Ramos (cell line): ENCODE data around the gene NUDC.

Experiments
- in situ Hi-C: fragments of 300-500 bp; cut with MboI; formaldehyde crosslinking; loops from one replicate; pipeline ENCODE4 v1.14.3; 2022; ENCODE audit warnings: low sequenced_read_pairs; ENCODE audit not compliant: unreplicated experiment

NUDC gene

DNA sequence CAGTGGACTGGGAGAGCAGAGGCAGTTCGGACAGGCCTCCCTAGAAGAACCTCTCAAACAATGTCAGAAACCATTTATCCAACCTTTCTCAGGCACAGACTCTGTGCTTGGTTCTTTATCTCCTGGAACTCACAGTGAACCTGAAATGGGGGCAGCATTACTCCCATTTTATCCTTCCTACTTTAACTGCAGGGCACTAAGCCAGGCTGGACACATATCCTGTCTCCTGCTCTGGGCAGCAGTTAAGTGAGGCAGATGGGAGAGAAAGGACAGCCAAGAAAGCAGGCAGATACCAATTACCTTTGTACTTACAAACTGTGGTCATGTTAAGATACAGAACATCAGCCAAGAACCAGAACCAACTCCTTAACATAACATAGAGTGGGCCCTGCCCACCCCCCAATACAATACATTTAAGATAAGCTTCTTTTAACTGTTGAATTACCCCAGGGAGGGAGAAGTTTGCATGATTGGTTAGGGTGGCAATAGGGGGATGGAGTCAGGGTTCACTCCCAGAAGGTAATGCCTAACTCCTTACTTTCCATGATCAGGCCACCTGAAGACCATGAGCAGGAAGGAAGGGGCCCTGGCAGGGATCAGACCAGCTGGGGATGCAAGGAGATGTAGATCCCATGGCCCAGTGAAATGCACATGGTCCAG is 27.9 kb downstream of the NUDC start:
- in situ Hi-C loops: no loop called here

DNA sequence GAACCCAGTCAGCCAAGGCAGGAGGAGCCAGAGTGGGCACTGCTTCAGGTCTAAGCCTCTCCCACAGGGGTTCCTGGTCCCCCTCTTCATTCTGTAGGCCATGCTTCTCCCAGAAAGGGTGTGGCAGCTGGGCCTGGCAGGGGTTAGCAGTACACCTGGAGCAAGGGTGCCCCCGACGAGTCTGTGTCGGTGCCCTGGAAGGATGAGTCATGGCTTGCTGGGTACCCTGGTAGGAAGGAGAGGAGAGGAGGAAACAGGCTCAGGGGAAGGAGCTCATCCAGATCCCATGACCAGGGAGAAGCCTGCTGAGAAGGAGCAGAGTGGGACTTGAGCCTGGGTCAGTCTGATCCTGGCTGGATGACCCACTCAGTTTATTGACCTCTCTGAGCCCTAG is 28.4 kb downstream of the NUDC start:
- in situ Hi-C loops: no loop called here

DNA sequence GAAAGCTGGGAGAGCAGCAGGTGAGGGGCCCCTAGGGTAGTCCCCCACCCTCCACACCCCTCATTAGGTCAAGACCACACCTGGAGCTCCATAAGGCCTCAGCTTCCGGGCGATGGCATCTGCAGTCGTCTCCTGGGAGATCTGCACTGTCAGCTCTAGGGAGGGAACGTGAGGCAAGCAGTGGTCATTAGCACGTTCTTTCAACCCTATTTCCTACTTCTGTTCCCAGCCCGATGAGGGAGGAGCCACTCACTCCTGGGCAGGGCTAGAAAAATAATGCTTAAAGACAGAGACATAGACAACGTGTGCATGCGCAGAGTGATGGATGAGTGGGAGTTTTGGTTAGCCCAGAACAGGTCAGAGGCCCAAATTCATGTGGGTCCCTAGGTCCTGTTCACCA is 29.1 kb downstream of the NUDC start:
- in situ Hi-C loops: no loop called here

DNA sequence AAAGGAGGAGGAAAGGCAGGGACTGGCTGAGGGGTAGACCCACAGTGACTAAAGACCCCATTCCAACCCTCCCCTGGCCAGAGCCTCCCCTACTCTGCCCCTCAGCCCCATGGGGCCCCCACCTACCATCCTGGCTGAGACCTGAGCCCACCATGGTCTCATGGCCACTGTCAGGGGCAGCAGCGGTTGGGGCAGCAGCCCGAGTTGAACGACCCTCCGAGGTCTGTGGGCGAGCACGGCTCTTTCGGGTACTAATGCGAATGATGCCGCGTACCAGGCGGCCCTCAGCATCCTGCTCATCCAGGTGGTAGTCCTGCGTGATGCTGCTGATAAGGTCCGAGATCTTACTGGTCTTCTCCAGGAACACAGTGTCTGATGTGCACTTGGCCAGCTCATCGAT is 29.7 kb downstream of the NUDC start:
- in situ Hi-C loops: no loop called here

DNA sequence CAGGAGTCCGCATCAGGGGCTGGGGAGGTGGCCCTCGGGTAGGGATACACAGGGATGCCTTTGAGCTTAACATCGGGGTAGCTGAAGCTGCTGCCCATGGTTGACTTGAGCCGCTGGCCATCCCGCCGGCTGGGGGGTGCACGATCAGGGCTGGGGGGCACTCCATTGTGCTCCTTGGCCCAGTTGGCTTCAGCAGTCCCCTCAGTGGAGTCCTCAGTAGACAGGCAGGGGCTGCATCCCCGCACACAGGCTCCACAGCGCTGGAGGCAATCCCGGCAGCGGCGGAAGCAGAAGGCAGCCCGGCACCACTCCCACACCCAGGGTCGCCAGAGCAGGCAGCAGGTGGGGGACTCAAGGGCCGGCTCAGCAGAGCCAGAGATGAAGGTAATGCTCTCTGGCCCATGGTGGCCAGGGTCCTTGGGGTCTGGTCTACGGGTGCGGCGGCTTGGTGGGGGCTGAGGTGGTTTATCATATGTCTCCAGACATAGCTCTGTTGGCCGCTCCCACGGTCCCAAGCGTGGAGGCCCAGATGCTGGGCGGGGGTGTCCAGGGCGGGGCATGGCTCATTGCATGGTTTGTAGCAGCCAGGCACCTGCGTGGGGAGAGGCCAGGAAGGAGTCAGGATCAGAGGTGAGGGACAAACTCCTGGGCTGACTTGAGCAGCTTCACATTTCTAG is 30.4 kb downstream of the NUDC start:
- in situ Hi-C loops: no loop called here

DNA sequence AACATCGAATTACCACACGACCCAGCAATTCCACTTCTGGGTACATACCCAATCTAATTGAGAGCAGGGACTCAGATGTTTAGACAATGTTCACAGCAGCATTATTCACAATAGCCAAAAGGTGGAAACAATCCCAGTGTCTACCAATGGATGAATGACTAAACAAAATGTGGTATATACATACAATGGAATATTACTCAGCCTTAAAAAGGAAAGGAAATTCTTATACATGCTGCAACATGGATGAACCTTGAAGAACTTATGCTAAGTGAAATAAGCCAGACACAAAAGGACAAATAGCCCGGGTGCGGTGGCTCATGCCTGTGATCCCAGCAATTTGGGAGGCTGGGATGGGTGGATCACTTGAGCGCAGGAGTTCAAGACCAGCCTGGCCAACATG is 31.8 kb downstream of the NUDC start:
- in situ Hi-C loops: no loop called here

DNA sequence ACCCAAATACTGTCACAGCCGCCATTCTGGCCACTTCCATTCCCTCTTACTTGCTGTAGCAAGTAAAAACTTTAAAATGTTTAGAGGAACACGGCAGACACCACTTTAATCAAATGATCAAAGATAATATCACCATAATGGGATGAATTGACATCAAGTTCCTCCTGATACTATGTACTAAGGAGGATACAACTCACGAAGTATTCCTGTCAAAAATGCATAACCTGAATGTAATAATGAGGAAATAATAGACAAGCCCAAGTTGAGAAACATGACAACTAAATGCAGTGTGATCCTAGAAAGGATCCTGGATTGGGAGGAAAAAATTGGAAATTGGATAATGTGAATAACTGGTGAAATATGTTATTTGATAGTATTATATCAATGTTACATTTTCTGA is 34.8 kb downstream of the NUDC start:
- in situ Hi-C loops: no loop called here

DNA sequence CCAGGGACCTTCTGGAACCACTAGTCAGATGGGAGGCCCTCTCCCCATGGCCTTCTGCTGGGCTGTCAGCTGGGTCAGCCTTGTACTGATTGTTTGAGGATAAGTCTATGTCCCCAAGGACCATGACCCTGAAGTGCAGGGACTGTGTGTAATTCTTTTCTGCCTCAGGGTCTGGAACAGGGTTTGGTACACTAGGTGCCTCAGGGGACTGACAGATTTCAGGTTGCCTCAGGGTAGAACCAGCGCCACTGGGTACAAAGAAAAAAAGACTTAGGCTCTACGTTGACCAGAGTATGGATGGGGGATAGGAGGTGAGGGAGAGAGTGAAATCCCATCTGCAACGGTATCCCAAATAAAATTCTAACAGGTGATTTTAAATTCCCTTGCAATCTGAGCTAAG is 35.8 kb downstream of the NUDC start:
- in situ Hi-C loops: no loop called here

DNA sequence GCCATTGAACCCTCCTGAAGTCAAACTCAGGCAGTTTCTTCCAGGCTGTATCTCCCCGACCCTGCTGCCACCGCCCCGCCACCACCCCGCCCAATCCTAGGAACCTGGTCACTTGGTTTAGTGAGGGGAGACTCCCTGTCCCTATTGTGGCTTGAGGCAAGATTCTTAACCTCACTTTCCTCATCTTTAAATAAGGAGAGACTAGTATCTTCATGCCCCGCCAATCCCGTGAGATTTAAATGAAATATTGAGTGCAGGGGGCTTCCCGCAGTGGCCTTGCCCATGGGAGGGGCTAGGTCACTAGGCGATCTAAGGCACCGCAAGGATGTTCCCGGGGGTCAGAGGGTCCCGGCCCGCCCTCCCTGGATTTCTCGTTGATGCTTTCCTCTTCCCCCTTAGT is 37.7 kb downstream of the NUDC start:
- in situ Hi-C loops: no loop called here

DNA sequence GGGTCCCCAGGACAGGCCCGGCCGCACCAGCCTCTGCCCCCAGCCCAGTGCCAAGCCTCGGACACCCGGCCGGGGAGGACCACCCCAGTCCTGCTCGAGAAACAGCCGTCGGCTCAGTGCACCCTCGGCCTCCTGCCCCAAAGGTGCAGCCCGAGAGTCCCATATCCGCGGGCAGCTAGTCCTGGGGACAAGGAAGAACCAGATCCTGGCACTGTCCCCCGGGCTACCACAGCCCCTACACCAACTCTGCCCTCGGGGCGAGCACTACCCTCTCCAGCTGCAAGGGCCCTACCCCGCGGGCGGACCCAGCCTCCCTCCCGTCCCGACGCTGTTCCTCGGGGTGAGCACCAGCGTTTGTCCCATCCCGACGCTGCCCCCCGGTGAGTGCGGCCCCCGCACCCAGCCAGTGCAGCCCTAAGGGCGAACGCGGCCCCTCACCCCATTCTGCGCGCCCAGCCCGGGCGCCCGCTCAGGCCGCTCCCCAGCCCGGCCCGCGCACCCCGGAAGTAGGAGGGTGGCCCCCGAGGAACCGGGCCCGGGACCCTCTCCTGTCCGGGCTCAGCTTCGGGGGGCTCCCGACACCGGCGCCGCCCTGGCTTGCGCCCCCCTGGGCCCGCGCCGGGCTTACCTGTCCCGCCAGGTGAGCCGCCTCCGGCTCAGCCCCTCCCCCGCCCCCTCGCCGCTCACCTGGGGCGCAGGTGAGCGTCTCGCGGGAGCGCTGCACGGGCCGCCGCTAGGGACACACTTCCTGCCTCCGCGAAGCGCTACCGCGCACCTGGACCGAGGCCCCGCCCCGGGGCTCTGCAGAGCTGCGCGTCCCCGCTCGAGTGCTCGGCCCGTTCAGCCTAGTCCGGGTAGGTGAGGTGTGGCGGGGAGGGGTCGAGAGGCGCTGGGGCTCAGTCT is 38.4 kb downstream of the NUDC start, which contains the start of gene KDF1:
Gene KDF1, minus strand, starts transcription at position 747 of the 903 bp plus-strand sequence. CDS start 8,088 bp downstream, outside the sequence.
- in situ Hi-C loops: no loop called here

DNA sequence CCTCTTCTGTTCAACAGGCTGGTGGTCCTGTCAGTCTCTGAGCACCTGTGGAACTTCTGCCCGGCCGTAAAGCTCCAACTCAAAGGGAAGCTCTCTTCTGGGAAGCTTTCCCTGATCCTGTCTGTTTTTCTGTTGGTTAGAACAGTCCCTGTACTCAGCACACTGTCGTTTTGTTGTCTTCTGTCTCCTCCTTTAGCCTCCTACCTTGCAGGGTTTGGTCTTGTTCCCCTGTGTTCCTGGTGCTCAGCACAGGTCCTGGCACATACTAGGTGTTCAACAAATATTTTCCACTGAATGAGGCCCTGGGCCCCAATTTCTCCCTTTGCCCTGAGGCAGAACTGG is 39.1 kb downstream of the NUDC start:
- in situ Hi-C loops: no loop called here

DNA sequence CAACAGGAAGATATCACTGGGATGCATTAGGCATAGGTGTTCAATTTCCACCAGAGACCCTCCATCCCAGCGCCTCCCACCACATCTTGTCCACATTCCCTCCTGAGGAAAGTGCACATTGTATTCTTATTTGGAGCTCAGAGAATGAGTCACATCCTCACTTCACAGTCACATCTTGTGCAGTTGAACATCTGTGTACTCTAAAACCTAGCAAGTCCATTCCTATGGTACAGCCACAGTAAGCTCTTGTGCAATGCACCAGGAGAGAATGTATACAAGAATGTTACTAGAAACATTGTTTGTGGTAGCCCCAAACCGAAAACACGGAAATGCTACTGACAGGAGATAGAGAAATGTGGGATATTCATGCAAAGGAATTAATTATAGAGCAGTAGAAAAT is 40.3 kb downstream of the NUDC start:
- in situ Hi-C loops: no loop called here

DNA sequence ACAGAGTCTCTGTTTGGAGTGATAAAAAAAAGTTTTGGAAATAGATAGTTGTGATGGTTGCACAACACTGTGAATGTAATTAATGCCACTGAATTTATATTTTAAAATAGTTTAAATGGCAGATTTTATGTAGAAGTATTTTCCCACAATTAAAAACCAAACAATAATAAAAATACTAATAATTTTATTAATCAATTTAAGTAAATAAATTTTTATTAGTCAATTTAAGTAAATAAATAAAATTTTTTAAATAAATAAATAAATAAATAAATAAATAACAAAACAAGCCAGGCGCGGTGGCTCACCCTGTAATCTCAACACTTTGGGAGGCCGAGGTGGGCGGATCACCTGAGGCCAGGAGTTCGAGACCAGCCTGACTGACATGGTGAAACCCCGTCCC is 43.7 kb downstream of the NUDC start:
- in situ Hi-C loops: no loop called here

DNA sequence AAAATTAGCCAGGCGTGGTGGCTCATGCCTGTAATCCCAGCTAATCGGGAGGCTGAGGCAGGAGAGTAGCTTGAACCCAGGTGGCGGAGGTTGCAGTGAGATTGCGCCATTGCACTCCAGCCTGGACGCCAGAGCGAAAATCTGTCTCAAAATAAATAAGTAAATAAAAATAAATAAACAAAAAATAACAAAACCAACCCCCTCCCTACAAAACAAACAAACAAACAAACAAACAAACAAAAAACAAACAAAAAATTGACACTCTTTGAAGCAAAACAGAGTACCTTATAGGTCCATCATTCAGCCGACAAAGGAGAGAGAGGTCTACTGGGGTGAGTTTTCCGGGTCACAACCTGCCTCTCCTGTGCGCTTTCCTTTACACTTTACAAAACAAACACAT is 44.1 kb downstream of the NUDC start:
- in situ Hi-C loops: no loop called here

DNA sequence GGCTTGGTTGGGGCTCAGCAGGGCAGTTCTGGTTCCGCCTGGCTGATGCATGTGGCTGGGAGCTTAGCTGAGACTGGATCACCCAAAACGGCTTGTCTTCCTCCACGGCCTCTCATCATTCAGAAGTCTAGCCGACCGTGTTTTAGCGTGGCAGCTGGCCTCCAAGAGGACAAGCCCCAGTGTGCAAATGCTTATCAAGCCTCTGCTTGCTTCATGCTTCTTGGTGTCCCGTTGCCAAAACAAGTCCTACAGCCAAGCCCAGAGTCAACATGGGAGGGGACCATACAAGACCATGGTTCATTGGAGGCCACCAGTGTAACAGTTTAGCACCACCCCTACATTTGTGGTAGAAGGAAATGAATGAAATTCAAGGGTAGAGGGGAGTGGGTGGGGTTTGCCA is 49.3 kb downstream of the NUDC start:
- in situ Hi-C loops: no loop called here

DNA sequence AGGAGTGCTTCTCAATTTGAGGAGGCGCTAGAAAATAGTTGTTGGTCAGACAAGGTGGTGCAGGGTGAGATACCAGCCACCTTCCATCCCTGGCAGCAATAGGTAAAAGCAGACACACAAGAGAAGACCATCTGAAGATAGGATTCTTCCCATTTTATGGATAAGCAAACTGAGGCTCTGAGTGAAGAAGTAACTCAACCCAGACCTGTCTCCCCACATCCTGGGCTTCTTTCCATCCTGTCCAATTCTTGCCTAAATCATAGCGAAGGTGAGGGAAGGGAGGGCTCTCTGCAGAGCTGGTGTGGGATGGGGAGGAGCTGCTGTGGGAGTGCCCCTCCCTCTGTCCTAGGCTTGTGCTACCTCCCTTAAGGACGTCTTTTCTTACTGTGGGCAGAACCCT is 50.0 kb downstream of the NUDC start:
- in situ Hi-C loops: no loop called here

DNA sequence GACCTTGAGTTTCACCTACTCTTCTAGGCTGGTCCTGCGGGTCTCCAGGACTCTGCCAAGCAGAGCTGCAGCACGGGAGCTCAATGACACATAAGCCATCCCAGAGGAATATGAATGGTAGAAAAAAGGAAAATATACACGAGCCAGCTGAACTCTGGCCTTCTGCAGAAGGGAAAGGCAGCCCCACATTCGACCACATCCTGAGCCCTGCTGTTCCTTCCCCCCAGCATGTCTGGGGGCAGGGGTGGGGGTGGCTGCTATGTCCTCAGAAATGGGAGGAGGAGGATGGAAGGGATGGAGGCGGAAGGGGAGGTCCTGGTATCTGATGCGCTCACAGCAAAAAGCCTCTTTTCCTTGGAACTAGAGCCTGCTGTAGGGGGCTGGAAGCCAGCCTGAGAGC is 50.8 kb downstream of the NUDC start:
- in situ Hi-C loops: no loop called here

DNA sequence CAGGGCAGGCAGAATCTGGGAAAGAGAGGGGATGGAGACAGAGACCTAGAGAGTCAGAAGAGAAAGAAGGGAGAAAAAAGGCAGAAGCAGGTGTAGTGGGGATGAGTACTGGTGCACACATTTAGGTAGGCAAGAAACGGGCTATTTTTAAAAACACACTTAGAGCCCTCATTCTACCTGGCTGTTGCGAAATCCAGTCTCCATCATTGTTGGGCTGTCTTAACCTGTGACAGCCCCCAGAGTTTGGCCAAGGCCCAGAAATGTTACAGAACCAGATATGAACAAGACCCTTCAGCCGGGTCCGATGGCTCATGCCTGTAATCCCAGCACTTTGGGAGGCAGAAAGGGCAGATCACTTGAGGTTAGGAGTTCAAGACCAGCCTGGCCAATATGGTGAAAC is 51.3 kb downstream of the NUDC start:
- in situ Hi-C loops: no loop called here

DNA sequence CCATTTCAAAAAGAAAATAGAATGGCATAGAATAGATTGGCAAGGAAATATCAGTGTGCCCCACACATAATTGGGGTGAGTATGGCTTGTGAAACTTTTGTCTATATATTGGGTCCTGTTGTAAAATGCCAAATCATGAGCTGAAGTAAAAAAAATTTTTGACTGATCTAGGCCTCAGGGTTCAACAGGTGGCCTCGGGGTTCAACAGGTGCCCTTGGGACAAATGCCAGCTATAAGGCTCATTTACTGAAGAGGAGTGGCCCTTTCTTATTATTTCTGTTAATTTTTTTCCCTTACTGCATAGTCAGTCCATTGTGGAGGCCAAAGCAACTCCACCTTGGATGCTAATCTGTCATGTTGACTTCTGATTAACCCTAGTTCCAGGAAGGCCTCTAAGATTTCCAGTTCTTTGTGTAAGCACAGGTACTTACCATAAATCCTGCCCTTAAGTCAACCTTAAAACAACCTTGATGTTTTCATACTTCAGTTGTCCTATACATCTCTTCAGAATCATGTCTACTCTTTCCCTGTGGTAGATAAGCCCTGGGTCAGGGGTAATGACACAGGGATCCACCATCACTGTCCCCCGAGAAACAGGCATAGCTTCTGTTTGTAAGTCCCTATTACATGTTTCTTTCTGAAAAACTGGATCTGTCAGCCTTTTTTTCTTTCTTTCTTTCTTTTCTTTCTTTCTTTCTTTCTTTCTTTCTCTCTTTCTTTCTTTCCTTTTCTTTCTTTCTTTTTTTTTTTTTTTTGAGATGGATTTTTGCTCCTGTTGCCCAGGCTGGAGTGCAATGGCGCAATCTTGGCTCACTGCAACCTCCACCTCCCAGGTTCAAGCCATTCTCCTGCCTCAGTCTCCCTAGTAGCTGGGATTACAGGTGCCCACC is 55.3 kb downstream of the NUDC start:
- in situ Hi-C loops: no loop called here

DNA sequence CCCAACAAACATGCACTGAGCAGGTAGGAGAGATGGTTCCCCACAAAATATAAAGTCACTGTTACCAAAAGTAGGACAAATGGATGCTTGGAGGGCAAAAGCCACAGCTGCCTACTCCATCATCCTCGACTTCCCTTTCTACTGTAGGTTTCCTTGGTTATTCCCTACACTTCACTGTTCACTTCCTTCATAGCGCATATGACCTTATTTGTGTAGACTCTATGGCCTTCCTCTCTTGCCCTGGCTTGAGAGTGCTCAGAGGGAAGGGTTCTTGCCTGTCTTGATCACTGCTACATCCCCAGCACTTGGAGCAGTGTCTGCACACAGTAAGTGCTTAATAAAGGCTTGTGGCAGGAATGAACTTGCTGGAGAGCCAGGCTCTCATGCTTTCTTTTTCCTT is 57.4 kb downstream of the NUDC start:
- in situ Hi-C loops: no loop called here
